ENCODE results near the gene EN1.

GRCh38 chr2:118861242-118861641 is 13.8 kb upstream of the EN1 start:
- TF ChIP-seq CTCF (IDR thresholded peaks at IDR 0.05), result no peak
- no peak for TF ChIP-seq POLR2A (IDR thresholded peaks at IDR 0.05)
- TF ChIP-seq EP300 (IDR thresholded peaks at IDR 0.05), result no peak
